Thyroid gland (tissue), 4 donors: ENCODE results near the gene DDA1.

Experiments used
- CTCF ChIP-seq, 6 experiments: fragments of 200-600 bp in 3 of 6; fragments of 450-650 bp in 3 of 6; sonication (generic) in 3 of 6; IDR thresholded peaks; one replicate each; pipeline ENCODE4 v1.5.1; 2016 to 2019; ENCODE audit warnings: antibody characterized with exemption in 6 of 6, mild to moderate bottlenecking in 2 of 6, inconsistent platforms in 1 of 6, moderate library complexity in 1 of 6
- POLR2A ChIP-seq, 2 donors: fragments of 450-650 bp; IDR thresholded peaks; one replicate each; pipeline ENCODE4 v1.6.1; 2017; ENCODE audit warnings: antibody characterized with exemption in 2 of 2, mild to moderate bottlenecking in 2 of 2, moderate library complexity in 1 of 2

- TF ChIP-seq CTCF (IDR thresholded peaks at IDR 0.05), result no peak
- no peak for TF ChIP-seq POLR2A (IDR thresholded peaks at IDR 0.05)
Measured at GRCh38 chr19:17327068-17327653, 17.8 kb downstream of the DDA1 start.
